Subcutaneous adipose tissue (tissue), 4 donors: ENCODE results near the gene PKHD1. TPM values are rescaled to one million over a fixed set of nuclear protein-coding genes. Genes with fewer than 3 reads are reported as not detected.

Experiments
- total RNA-seq, 4 donors: library from RNA; depleted of rRNA; stranded (reverse); fragments of >200 nt; gene quantifications; one replicate each; pipeline ENCODE4 v1.1.0, GENCODE V29; 2016
- TF ChIP-seq, protein P1 (sequence below): fragments of 450-650 bp; IDR thresholded peaks from one replicate; pipeline ENCODE4 v1.5.1; 2016; ENCODE audit warnings: low read depth, mild to moderate bottlenecking, control low read depth, antibody characterized with exemption, moderate library complexity

The PKHD1 gene
- total RNA-seq, 4 donors from 2014 or later = under 0.01 to 1.1 (median 0.35) TPM

DNA sequence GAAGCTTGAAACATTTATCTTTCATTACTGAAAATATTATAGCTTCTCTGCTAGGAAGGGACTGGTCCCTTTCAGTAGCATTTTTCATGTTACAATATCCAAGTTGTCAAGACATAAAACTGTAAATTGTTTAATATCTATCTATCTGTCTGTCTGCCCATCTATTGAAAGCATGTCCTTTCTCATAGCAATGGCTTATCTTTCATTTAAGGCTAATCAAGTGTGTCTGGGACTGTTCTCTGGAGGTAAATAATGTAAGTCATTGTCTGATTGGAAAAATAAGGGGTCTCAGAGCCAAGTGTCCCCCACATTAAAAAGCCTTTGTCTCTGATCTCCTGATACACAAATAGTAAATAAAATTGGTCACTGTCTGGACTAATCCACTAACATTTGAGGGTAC, 135.5 kb downstream of the PKHD1 start:
- TF ChIP-seq, protein P1, sequence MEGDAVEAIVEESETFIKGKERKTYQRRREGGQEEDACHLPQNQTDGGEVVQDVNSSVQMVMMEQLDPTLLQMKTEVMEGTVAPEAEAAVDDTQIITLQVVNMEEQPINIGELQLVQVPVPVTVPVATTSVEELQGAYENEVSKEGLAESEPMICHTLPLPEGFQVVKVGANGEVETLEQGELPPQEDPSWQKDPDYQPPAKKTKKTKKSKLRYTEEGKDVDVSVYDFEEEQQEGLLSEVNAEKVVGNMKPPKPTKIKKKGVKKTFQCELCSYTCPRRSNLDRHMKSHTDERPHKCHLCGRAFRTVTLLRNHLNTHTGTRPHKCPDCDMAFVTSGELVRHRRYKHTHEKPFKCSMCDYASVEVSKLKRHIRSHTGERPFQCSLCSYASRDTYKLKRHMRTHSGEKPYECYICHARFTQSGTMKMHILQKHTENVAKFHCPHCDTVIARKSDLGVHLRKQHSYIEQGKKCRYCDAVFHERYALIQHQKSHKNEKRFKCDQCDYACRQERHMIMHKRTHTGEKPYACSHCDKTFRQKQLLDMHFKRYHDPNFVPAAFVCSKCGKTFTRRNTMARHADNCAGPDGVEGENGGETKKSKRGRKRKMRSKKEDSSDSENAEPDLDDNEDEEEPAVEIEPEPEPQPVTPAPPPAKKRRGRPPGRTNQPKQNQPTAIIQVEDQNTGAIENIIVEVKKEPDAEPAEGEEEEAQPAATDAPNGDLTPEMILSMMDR = no peak

DNA sequence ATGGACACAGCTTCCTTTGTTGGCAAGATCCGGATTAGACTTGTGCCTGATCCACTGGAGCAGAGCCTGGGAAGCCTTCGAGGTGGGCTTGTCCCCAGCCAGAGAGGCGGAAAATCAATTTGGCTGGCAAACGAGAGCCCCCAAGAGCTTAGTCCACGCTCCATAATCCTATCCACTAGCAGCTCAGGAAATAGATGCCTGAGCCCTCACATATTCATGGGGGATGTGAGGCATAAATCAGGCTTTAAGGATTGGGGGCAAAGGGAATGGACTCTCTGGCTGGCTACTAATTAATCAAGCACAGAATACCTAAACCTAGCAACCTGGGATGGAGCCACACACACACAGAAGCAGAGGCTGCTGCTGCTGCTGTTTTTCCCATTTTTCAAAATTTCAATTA, 137.9 kb downstream of the PKHD1 start:
- TF ChIP-seq, protein P1 = no peak

- TF ChIP-seq, protein P1 = no peak
Observed at GRCh38 chr6:51936531-51937290, 150.7 kb downstream of the PKHD1 start.

DNA sequence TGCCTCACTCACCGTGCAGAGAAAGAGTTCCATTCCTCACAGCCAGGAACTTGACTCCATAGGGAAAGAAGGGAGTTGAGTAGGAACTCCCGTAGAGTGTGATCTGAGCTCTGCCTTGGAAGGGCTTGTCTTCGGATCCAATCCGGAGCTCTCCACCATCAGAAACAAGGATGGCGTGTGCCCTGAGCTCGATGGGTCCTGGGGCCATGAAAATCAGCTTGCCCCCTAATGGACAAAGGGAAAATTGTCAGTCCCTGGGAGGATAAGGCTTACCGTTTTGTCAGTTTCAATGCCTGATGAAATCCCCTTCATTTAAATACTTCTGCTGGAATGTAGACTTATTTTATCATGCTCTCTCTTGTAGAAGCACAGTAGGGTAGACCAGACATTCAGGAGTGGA, 153.3 kb downstream of the PKHD1 start:
- TF ChIP-seq, protein P1 = no peak

GRCh38 chr6:51932956-51933355, 154.5 kb downstream of the PKHD1 start:
- TF ChIP-seq, protein P1 = no peak

DNA sequence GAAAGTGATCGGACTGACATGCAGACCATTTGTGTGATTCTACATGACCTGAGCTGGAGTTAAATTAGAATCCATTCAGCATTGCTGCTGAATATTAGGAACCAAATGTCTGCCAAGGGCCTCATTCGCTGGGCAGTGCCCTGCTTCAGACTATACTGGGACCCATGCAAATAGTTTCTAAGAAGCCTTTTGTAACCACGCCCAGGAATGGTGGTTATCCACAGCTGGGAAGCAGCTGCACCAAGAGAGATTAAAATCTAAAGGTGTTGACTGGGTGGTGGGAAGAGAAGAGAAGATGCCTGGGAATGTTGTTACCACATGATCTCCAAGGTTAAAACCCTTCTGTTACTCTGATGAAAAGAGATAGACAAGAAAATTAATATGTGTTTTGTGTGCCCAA, 156.8 kb downstream of the PKHD1 start:
- TF ChIP-seq, protein P1 = no peak

GRCh38 chr6:51929934-51930574, 157.4 kb downstream of the PKHD1 start:
- TF ChIP-seq, protein P1 = no peak
